ENCODE measurements around the gene DDHD1.
A peak's percentile ranks its signal among the peaks of the same experiment; 100 is the strongest.
"Not testable (repeated sequence)": the region's sequence is repeated elsewhere in the genome, so short reads cannot be mapped to it uniquely, and the experiment has no call there.

DDHD1 gene

DNA sequence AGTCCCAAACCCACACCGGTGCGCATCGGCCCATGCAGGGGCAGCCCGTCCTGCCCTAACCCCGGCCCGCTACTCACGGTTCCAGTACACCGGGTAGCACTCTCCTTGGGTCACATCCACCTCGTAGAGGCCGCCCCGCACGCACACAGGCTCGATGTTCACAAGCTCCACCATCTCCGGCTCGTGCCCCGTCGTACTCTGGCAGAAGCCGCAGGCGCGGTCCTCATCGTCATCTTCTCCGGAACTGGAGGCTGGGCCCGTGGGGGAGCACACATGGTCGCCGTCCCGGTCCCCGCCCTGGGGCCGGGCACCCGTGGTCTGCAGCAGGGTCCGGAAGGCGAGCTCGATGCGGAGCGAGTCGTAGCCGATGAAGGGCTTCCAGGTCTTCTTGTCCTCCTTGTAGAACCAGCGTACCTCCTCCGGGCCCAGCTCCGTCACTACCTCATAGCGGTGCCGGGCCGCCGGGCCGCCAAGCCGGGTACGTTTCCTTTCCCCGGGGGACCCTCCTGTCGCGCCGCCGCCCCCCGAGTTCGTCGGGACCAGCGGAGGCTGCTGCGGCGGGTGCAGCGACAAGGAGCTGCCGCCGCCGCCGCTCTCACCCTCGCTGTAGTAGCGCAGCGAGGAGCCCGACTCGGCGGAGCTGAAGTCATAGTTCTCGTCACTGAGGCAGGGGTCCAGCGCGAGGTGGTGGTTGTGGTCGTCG is 788 bp downstream of the DDHD1 start:
- peak; percentile 49 to 54 for DNase-seq (ENCODE audit: low read depth in 2 of 2)

DNA sequence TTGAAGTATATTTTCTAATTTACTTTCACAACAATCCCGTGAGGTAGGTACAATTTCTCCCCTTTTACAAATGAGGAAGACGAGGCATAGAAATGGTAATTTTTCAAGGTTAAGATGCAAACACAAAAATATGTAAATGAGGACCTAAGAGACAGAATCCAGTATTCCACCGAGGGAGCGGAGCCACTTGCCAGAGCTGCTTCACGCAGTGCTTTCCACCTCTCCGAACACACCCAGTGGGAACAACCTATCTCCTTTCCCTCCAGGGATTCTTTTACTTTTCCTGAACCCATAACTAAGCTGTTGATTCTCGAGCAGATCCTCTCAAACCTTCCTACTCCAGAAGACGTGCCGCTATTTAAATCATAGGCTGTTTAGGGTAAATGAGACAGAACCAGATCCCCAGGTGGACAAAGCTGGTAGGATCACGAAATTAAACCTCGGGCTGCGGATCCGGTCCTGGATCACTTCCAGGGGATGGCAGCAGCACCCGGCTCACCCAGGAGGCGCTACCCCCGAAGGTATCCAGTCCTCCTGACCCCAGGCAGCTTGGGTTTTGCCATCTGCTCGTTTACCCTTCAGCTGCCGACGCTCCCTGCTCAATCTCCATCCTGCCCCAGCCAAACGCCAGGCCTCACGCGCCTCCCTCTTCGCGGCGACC is 1.5 kb downstream of the DDHD1 start:
- DNase-seq (ENCODE audit: low read depth in 2 of 2) = peak; percentile 14 to 21

DNA sequence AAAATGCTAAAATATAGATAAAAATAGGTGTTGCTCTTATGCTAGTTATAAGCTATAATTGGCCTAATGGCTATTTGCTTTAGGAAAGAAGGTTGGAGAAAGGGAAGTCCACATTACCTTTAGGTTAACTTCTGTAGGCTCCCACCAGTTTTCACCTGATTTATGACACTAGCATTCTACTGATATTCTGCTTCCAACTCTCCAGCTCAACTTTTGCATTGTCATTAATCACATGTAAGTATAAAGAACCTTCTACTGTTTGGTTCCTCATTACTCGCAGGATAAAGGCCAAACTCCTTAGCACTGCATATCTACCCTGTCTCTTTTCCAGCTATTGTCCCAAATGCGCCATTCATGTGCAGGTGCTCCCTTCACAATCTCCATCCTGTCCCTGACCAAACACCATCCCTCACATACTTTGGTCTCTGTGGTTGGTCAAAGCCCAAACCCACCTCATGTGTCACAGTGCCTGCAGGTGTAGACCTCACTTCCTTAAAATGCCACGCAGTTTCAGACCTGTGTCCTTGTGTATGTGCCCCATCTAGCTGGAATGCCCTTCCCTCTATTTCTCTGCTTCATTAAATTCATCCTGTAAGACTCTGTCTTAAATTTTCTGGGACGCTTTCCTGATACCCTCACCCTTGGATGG is 3.3 kb downstream of the DDHD1 start:
- DNase-seq (ENCODE audit: low read depth in 2 of 2) = no peak

DNA sequence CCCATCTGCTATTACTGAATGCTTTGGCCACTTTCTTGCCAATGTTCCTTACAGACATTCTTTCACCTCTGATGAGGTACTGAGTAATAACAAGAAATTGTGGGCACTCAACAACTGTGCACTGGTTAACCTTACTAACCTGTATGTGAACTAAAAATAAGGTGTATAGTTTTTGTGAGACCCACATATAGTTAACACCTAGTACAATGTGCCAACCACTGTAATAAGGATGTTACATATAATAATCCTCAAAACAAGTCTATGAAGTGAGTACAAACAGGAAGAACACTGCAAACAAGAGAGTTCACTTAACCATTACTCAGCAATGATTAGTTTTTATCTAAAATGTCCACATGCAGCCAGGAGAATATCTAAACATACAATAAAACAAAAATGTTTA is 4.5 kb downstream of the DDHD1 start:
- DNase-seq (ENCODE audit: low read depth in 2 of 2) = no peak

DNA sequence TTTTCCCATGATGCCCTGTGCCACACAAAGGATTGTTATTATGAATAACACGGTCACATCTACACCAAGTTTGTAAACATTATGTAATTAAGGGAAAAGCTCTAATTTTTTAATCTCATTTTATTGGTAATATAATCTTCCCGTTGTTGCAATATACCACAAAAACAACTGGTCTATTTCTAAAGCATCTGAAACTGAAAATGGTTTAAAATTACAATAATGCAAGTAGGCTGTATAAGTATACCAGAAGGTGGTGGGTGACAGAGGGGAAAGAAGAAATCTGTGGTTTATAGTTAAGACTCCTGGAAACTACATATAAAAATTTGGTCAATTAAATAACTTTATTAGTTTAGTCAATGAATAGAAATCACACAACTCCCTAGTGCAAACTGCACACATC is 5.2 kb downstream of the DDHD1 start:
- no peak for DNase-seq (ENCODE audit: low read depth in 2 of 2)

DNA sequence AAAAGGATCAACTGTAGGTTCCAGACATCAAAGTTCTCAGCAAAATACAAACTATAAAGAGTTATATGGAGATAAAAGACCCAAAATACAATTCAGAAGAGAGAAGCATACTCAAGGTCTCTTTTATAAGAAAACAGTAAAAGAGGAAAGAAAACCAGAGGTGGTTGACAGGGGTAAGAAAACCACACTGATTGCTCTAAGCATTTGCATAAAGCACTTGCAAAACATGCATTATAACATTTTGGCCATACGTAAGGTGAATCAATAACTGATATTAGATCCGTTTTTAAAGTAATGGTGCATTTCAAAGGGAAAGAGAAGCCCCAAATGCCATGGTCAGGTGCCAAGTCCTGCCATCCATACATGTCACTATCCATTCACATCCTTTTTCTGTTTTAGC is 5.9 kb downstream of the DDHD1 start:
- no peak for DNase-seq (ENCODE audit: low read depth in 2 of 2)

DNA sequence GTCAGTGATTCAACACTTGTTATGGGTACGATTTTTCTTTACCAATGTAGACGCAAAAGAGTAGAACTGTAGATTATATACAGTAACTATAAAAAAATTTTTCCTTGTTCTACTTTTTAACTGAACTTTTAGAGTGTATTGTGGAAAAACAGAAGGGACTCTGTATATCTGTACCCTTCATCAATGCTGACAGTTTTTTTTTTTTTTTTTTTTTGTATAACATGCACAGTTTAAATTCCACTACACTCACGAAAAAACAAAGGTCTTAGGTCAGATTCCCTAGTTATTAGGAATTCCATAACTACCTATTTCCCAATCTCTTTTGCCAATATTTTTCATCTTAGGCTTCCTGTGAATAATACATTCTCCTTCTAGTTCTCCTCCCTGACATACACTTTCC is 6.4 kb downstream of the DDHD1 start:
- no peak for DNase-seq (ENCODE audit: low read depth in 2 of 2)

DNA sequence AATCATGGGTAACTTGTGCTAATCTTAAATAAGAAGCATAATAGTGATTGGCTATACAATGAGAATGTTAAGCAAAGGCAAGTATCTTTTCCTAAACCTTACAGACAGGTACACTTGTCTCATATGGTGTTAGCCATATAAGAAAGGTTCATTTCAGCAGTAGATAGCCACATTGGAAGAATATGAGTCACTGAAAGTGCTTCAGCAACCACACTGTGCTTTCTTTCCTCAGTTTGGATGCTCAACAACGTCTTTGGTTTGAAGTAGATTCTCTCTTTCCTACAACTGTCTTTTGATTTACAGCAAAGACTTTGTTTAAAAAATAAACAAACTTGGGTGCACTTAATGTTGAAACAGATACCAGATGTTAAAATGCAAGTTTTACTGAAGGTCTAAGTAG is 8.9 kb downstream of the DDHD1 start:
- DNase-seq (ENCODE audit: low read depth in 2 of 2) = no peak

DNA sequence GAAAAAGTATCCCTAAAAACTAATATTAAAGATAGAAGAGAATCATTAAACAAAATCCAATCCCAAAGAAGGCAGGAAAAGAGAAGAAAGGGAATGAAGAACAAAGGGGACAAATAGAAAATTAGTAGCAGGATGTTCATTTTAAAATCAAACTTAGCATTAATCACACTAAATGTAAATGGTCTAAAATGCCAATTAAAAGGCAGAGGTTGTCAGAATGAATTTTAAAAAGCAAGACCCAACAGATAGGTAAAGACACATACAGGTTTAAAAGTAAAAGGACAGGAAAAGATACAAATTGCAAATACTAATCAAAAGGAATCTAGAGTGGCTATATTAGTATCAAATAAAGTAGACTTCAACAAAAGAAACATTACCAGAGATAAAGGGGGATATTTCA is 12.5 kb downstream of the DDHD1 start:
- DNase-seq (ENCODE audit: low read depth in 2 of 2) = no peak

DNA sequence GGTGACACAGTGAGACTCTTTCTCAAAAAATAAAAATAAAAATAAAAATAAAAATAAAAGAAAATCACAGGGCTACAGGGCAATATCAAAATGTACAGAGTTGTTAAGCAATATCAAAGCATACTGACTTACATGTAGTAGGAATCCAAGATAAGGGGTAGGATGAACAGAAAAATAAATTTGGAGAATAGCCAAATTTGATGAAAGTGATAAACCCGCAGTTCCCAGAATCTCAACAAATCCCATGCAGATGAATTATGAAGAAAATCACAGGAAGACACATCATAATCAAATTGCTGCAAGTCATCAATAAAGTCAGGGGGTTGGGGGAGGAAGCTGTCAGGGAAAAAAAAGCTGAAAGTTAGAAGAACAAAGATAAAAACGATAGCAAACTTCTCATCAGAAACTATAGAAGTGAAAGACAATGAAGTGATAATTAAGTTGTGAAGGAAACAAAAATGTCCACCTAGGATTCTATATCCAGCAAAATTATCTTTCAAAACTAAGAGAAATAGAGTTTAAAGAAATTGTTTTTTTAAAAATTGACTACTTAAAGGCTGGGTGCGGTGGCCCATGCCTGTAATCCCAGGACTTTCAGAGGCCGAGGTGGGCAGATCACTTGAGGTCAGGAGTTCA is 15.4 kb downstream of the DDHD1 start:
- no peak for DNase-seq (ENCODE audit: low read depth in 2 of 2)

DNA sequence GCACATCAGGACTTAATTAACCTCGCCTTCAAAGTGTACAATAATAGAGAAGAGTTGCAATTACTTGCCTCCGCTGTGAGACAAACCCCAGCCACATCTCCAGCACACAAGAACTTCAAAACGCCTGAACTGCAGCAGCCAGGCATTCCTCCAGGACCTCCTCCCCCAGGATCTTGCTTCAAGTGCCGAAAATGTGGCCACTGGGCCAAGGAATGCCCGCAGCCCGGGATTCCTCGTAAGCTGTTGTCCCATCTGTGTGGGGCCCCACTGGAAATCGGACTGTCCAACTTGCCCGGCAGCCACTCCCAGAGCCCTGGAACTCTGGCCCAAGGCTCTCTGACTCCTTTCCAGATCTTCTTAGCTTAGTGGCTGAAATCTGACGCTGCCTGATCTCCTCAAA is 22.6 kb downstream of the DDHD1 start:
- not testable (repeated sequence) for DNase-seq (ENCODE audit: low read depth in 2 of 2)

DNA sequence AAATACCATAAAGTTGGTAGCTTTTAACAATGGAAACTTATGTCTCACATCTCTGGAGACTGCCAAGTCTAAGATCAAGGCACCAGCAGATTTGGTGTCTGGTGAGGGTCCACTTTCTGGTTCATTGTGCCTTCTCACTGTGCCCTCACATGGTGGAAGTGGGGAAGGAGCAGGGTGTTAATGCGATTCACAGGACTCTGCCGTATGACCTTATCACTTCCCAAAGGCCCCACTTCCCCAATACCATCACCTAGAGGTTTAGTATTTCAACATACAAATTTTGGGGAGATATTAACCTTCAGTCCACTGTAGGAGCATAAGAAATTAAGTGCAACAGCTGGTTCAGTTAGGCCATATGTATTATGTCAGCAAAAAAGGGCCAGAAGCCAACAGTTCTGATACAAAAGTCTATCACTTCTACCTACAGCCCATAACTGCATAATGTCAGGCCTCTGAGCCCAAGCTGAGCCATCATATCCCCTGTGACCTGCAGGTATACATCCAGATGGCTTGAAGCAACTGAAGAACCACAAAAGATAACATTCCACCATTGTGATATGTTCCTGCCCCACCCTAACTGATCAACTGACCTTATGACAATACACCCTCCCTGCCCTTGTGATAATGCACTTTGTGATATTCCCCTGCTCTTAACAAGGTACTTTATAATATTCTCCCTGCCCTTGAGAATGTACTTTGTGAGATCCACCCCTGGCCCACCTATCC is 24.7 kb downstream of the DDHD1 start:
- no peak for DNase-seq (ENCODE audit: low read depth in 2 of 2)

DNA sequence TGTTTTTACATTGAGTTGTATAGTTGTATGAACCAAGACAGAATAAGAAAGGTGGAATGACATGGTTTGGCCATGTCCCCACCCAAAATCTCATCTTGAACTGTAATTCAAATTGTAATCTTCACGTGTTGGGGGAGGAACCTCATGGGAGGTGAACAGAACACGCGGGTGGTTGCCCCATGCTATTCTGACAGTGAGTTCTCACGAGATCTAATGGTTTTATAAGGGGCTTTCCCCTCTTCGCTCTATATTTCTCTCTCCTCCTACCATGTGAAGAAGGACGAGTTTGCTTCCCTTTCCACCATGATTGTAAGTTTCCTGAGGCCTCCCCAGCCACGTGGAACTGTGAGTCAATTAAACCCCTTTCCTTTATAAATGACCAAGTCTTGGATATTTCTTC is 25.3 kb downstream of the DDHD1 start:
- DNase-seq (ENCODE audit: low read depth in 2 of 2) = no peak

DNA sequence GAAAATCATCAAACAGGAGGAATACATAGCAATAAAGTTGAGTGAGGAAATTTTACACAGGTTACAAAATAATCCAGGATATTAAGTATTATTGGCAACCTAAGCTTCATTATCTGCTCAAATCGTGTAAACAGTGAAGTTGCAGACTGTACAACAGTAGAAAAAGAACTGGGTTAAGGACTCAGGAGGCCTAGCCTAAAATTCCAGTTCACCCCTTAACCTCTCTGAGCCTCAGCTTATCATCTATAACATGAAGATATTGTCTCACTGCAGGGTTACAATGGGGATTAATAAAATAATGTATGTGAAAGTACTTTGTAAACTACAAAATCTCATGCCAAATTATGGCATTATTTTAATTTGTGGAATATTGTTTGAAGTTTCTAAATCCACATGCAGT is 26.0 kb downstream of the DDHD1 start:
- DNase-seq (ENCODE audit: low read depth in 2 of 2) = no peak

DNA sequence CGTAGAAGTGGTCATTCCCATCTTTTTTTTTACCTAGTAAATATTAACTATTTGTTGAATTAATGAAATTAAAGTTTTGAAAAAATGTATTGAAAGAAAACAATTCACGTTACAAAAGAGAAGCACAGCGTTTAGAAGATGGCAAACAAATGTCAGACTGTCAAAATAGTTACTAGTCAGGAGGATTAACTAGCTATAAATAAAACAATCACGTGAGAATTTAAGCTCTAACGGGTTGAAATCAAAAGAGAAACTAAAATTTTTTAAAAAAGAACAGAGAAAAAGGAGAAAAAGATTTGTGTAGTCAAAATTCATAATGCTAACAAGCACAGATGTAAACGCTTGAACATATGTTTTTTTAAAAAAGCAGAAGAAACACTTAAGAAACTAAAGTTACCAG is 26.4 kb downstream of the DDHD1 start:
- DNase-seq (ENCODE audit: low read depth in 2 of 2) = no peak

DNA sequence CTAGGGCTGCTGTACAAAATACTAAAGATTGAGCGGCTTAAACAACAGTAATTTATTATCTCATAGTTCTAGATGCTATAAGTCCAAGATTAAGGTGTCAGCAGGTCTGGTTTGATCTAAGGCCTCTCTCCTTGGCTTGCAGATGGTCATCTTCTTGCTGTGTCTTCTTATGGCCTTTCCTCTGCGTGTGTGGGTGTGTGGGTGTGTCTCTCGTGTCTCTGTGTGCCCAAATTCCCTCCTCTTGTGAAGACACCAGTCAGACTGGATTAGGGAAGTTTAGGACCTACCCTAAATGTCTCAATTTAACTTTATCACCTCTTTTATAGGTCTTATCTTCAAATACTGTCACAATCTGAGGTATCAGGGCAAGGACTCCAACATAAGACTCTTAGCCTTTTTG is 28.3 kb downstream of the DDHD1 start:
- DNase-seq (ENCODE audit: low read depth in 2 of 2) = no peak

DNA sequence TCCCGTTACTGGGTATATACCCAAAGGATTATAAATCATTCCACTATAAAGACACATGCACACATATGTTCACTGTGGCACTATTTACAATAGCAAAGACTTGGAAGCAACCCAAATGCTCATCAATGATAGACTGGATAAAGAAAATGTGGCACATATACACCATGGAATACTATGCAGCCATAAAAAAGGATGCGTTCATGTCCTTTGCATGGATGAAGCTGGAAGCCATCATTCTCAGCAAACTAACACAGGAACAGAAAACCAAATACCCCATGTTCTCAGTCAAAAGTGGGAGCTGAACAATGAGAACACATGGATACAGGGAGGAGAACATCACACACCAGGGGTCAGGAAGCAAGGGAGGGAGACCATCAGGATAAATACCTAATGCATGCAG is 31.7 kb downstream of the DDHD1 start:
- DNase-seq (ENCODE audit: low read depth in 2 of 2) = not testable (repeated sequence)

DNA sequence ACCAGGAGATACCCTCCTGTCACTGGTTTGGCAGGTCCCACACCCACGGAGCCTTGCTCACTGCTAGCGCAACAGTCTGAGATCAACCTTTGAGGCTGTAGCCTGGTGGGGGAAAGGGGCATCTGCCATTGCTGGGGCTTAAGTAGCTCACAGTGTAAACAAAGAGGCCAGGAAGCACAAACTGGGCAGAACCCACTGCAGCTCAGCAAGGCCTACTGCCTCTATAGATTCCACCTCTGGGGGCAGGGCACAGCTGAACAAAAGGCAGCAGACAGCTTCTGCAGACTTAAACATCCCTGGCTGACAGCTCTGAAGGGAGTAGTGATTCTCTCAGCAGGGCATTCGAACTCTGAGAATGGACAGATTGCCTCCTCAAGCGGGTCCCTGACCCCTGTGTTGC is 35.6 kb downstream of the DDHD1 start:
- not testable (repeated sequence) for DNase-seq (ENCODE audit: low read depth in 2 of 2)

DNA sequence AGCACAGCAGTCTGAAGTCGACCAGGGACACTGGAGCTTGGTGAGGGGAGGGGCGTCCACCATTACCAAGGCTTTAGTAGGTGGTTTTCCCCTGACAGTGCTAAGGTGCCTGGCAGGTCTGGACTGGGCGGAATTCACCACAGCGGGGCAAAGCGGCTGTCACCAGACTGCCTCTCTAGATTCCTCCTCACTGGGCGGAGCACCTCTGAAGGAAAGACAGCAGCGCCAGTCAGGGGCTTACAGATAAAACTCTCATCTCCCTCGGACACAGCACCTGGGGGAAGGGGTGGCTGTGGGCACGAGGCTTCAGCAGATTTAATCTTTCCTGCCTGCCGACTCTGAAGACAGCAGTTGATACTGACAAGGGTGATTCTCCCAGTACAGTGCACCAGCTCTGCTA is 39.1 kb downstream of the DDHD1 start:
- no peak for DNase-seq (ENCODE audit: low read depth in 2 of 2)

DNA sequence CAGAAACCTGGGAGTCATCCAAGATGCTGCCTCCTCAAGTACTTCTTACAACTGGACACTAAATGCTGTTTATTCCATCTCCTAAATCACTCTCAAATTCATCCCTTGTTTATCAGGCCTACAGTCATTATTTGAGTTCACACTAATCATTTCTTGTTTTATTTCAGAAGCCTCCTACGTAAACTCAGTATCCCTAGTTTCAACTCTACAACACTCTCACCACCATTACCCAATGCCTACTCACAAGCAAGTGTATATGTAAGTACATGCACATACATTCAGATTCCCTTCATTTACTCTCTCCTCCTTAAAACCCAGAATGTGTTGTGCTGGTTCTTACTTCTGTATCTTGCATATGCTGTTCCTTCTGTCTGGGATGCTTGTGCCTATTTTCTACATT is 43.0 kb downstream of the DDHD1 start:
- no peak for DNase-seq (ENCODE audit: low read depth in 2 of 2)

DNA sequence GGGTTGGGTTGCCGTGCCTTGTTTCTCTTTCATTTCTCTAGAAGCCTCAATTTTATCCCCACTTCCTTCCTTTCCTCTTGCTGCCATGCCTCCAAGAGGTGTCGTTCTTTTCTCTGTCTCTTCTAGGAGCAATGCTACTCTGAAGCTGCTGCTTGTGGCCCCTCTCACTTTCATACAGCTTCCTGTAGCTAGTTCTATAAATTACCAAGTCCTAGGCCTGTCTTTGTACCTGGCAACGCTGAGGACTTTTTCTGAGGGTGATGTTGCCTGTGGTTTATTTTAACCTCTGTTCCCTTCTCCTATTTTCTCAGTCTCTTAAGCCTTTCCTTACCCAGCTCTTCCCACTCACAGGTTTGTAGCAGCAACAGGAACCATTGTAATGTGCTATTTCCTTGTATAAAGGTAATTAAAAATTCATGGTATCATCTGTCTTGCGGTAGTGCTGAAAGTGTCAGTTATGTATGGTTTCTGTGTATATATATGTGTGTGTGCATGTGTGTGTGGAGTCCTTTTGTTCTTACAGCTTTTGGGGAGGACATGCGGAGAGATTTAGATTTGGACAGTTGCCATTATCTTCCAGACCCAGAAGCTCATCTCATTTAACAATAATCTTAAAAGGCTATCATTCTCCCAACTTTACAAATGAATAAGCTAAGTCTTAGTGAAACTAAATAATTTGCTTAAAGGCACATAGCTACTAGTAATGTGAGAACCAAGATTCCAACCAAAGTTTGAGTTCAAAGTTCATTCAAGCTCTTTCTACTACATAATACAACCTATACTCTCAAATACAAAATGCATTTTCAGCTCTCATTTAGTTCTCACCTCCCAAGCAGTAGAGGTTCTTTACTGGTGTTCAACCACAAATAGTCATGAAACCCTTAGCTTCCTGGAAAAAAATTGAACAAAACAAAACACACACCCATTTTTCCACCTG is 43.8 kb downstream of the DDHD1 start:
- peak; percentile 6 to 30 for DNase-seq (ENCODE audit: low read depth in 2 of 2)

Measured in stimulated activated CD8-positive, alpha-beta memory T cell treated with anti-CD3 and anti-CD28 coated beads, Interleukin-2, amount 100 ng/mL, for 48 hours (primary cell).